GM12878 (cell line): ENCODE data around the gene BTG2. TPM values are rescaled to one million over a fixed set of nuclear protein-coding genes. Genes with fewer than 3 reads are reported as not detected.

Experiments used
- ATAC-seq: fragments of 200-7000 bp; cut with Tn5 transposase; 3 replicates; pipeline ENCODE4 v1.9.1; 2020; ENCODE audit warnings: mild to moderate bottlenecking, moderate library complexity
- BruUV-seq: library from RNA; stranded (reverse); fragments of 400-500 nt; replicated peaks from 2 replicates; lab custom pipeline; 2021; lab: Mats Ljungman, UMichigan
- CTCF ChIA-PET: fragments of 300-600 bp; sonication (Branson Sonifier 250); formaldehyde crosslinking; extraction: SDS; loops from one replicate; lab custom pipeline; 2021; ENCODE audit warnings: inconsistent platforms; lab: Yijun Ruan, JAX
- POLR2A ChIA-PET: fragments of 350-600 bp; formaldehyde crosslinking; extraction: SDS; loops from one replicate; lab custom pipeline; 2021; ENCODE audit warnings: inconsistent platforms; lab: Charles Lee
- RAD21 ChIA-PET: fragments of 300-600 bp; sonication (Branson Sonifier 250); formaldehyde crosslinking; loops from one replicate; lab custom pipeline; 2023; ENCODE audit warnings: antibody characterized with exemption; ENCODE audit not compliant: unreplicated experiment; lab: Charles Lee
- SMC1A ChIA-PET: fragments of 300-600 bp; sonication (Branson Sonifier 250); formaldehyde crosslinking; loops from one replicate; lab custom pipeline; 2023; ENCODE audit not compliant: unreplicated experiment, uncharacterized antibody; lab: Charles Lee
- DNase-seq: peaks from one replicate; pipeline ENCODE4 v3.0.0-alpha.2; 2011; ENCODE audit warnings: low read depth, low spot score
- FAIRE-seq: peaks from 3 replicates; lab custom pipeline; 2011; peaks lifted over from hg19 to GRCh38; lab: Jason Lieb, UNC
- H2AFZ ChIP-seq: 2 replicates; pipeline ENCODE4 v1.6.0; 2011; ENCODE audit warnings: low read depth, low read length, control low read depth; ENCODE audit not compliant: control insufficient read depth
- H3K27ac ChIP-seq: 2 replicates; pipeline ENCODE4 v1.5.1; 2011; ENCODE audit warnings: control low read depth; ENCODE audit not compliant: control insufficient read depth, insufficient read depth
- H3K27me3 ChIP-seq, 2 experiments: replicated peaks in 1 of 2; 2 replicates each; pipeline versions ENCODE4 v1.6.0 to v1.6.1; 2011; ENCODE audit warnings: low read length in 1 of 2; ENCODE audit not compliant: control insufficient read depth in 2 of 2, insufficient read depth in 2 of 2
- H3K36me3 ChIP-seq, 2 experiments: 2 replicates each; pipeline ENCODE4 v1.5.1; 2011; ENCODE audit warnings: low read length in 1 of 2; ENCODE audit not compliant: control insufficient read depth in 2 of 2, insufficient read depth in 2 of 2
- H3K4me1 ChIP-seq: 2 replicates; pipeline ENCODE4 v1.6.1; 2011; ENCODE audit warnings: mild to moderate bottlenecking, low read length, moderate library complexity, mixed read lengths; ENCODE audit not compliant: control insufficient read depth, insufficient read depth
- H3K4me2 ChIP-seq: 2 replicates; pipeline ENCODE4 v1.6.0; 2011; ENCODE audit warnings: control low read depth; ENCODE audit not compliant: control insufficient read depth, insufficient read depth
- H3K4me3 ChIP-seq: fragments of 200-600 bp; sonication (generic); 2 replicates; pipeline ENCODE4 v1.5.1; 2016
- H3K79me2 ChIP-seq: 2 replicates; pipeline ENCODE4 v1.6.0; 2011; ENCODE audit warnings: low read length; ENCODE audit not compliant: control insufficient read depth, insufficient read depth
- H3K9ac ChIP-seq: 2 replicates; pipeline ENCODE4 v1.8.0; 2011; ENCODE audit warnings: low read length, control low read depth, mixed read lengths; ENCODE audit not compliant: control insufficient read depth, insufficient read depth
- H3K9me3 ChIP-seq: replicated peaks from 3 replicates; pipeline ENCODE4 v1.5.1; 2011; ENCODE audit warnings: mild to moderate bottlenecking, low read length; ENCODE audit not compliant: control insufficient read depth, insufficient read depth
- H4K20me1 ChIP-seq: 2 replicates; pipeline ENCODE4 v1.6.0; 2011; ENCODE audit not compliant: control insufficient read depth, insufficient read depth
- IKZF1 ChIP-seq: fragments of 450-650 bp; conservative IDR thresholded peaks from 2 replicates; pipeline ENCODE4 v1.6.1; 2017; ENCODE audit warnings: antibody characterized with exemption, mild to moderate bottlenecking
- RELB ChIP-seq: fragments of 450-650 bp; IDR thresholded peaks from 2 replicates; pipeline ENCODE4 v1.6.1; 2017; ENCODE audit warnings: low read depth, mild to moderate bottlenecking, moderate library complexity
- WGBS: methylation state at CpG from one replicate; pipeline ENCODE4 v1.1.6; 2016; ENCODE audit warnings: low lambda C conversion rate; ENCODE audit not compliant: insufficient replicate concordance, insufficient coverage; ENCODE audit errors: missing lambda C conversion rate; 5-methylcytosine and 5-hydroxymethylcytosine counted together
- in situ Hi-C: fragments of 300-500 bp; cut with MboI; formaldehyde crosslinking; loops from 9 replicates; pipeline ENCODE4 v1.14.3; 2018; ENCODE audit warnings: mixed read lengths
- intact Hi-C: fragments of 100-400 bp; cut with micrococcal nuclease; formaldehyde crosslinking; loops from one replicate; pipeline ENCODE4 v1.14.2; 2022; ENCODE audit not compliant: unreplicated experiment
- polyA plus RNA-seq, 11 experiments: library from polyadenylated mRNA; depleted of rRNA in 4 of 11; unstranded in 6 of 11; stranded (reverse) in 5 of 11; fragments of >200 nt; fragmentation: Nextera tagmentation in 4 of 11; fragmentation: Illumina TruSeq in 1 of 11; extraction: Ambion mirVana in 4 of 11; extraction: Trizol in 1 of 11; gene quantifications; 1 replicate in 1 of 11; 2 replicates in 10 of 11; pipeline versions ENCODE4 v1.2.1 to v1.2.3, GENCODE V29; 2011 to 2016; ENCODE audit warnings: inconsistent platforms in 2 of 11, missing spikeins in 2 of 11, low read depth in 1 of 11
- total RNA-seq, 4 experiments: library from RNA; depleted of rRNA in 3 of 4; stranded (reverse); fragments of >200 nt in 3 of 4; fragmentation: Illumina TruSeq in 1 of 4; extraction: Trizol in 1 of 4; gene quantifications; 2 replicates each; pipeline versions ENCODE4 v1.2.1 to v1.2.3, GENCODE V29; 2013 to 2021

The BTG2 gene
- total and polyA plus RNA-seq, 10 of the 15 experiments (the other 5 are each of a cell fraction or from before 2014, with no cell fraction given) = 23.3 to 160 (median 98.1) TPM

GRCh38 chr1:203276916-203277545 is 28.3 kb upstream of the BTG2 start:
- H3K9ac ChIP-seq = 0 out of 2 replicates have a peak overlapping the region, but pooled peaks have one; percentile 2
- H2AFZ ChIP-seq = no peak overlapping the region
- TF ChIP-seq RELB (no peak), IKZF1 (0 out of 2 replicates have a peak, but pooled peaks have one; percentile 11)
- ChIA-PET CTCF (interaction anchor here (1.4 to 15.2 kb wide), 8 partner anchors 7 to 210 kb away, joined by 5 to 854 read pairs (median 36); no protein-coding TSS in a partner anchor), RAD21 (interaction anchor here (1.1 to 30.0 kb wide), 6 partner anchors 9 to 62 kb away, joined by 5 to 541 read pairs (median 360); partner anchors contain the start of gene BTG2), SMC1A (interaction anchor here (1.1 to 30.2 kb wide), 4 partner anchors 10 to 61 kb away, joined by 3 to 590 read pairs (median 346); partner anchors contain the start of gene BTG2), POLR2A (interaction anchor here (0.9 to 20.0 kb wide), 7 partner anchors 10 to 59 kb away, joined by 3 to 395 read pairs (median 6); partner anchors contain the start of gene BTG2)
- WGBS = 80% methylated on average over 9 of the region's 9 CpGs
- H3K4me3 ChIP-seq = no peak overlapping the region
- peaks cover 7% of the 10 kb centered on the region for H3K79me2 ChIP-seq
- intact Hi-C loops = no loop called here
- H3K27me3 ChIP-seq = no peaks in the 10 kb centered on the region
- FAIRE-seq = no peak
- no peaks in the 10 kb centered on the region for H3K9me3 ChIP-seq
- peak overlapping the region; percentile 22; the same call in 1 of the 2 replicates for H3K27ac ChIP-seq
- peaks cover 48% of the 10 kb centered on the region for H3K4me1 ChIP-seq
- no TSS peak for BruUV-seq
- DNase-seq = no peak
- H4K20me1 ChIP-seq = no peaks in the 10 kb centered on the region
- H3K36me3 ChIP-seq = no peaks in the 10 kb centered on the region
- in situ Hi-C loops = loop anchor here (25.0 kb wide), 1 partner anchor 1235 kb away; the partner anchor contains the start of gene MDM4
- ATAC-seq = no peak
- 0 out of 2 replicates have a peak overlapping the region, but pooled peaks have one; percentile 22 for H3K4me2 ChIP-seq
